D721Med (cell line): ENCODE data around the gene ZNF160.
A peak's percentile ranks its signal among the peaks of the same experiment; 100 is the strongest.

Source experiments
- DNase-seq: peaks from one replicate; pipeline ENCODE4 v3.0.0; 2011; ENCODE audit warnings: low spot score; ENCODE audit not compliant: insufficient read length
- FAIRE-seq: peaks from 2 replicates; lab custom pipeline; 2011; peaks lifted over from hg19 to GRCh38; lab: Jason Lieb, UNC
- CTCF ChIP-seq: IDR thresholded peaks from 2 replicates; pipeline ENCODE4 v1.5.1; 2012; ENCODE audit warnings: mild to moderate bottlenecking, control low read depth; ENCODE audit not compliant: insufficient read depth; ENCODE audit errors: missing control alignments

ZNF160 gene

GRCh38 chr19:53103234-53104203, at the start of gene ZNF160:
Gene ZNF160 (minus strand): TSS chr19:53103422. CDS start chr19:53086276, 17,146 bp downstream.
- no peak for FAIRE-seq
- TF ChIP-seq CTCF, result no peak
- DNase-seq, result peak; percentile 71

GRCh38 chr19:53147645-53148044, 44.4 kb upstream of the ZNF160 start:
- DNase-seq (no peak), FAIRE-seq (no peak)
- no peak for TF ChIP-seq CTCF

GRCh38 chr19:53140351-53140750, 37.1 kb upstream of the ZNF160 start:
- FAIRE-seq, result no peak
- no peak for TF ChIP-seq CTCF

GRCh38 chr19:53136432-53136831, 33.2 kb upstream of the ZNF160 start:
- FAIRE-seq (no peak), DNase-seq (no peak)
- no peak for TF ChIP-seq CTCF

More at GRCh38 chr19:53140351-53140750, 37.1 kb upstream of the ZNF160 start:
- no peak for DNase-seq

GRCh38 chr19:53132141-53132991, 29.1 kb upstream of the ZNF160 start, which contains the start of gene ZNF415:
Gene ZNF415 (minus strand): TSS chr19:53132910. CDS start chr19:53122676, 10,234 bp downstream.
- FAIRE-seq (no peak), DNase-seq (peak; percentile 61)
- TF ChIP-seq CTCF, result no peak

- no peak for TF ChIP-seq CTCF
- FAIRE-seq (no peak), DNase-seq (no peak)
These were observed 28.5 kb upstream of the ZNF160 start for GRCh38 chr19:53131727-53132126.
